ENCODE measurements around the gene GABBR2. TPM values are rescaled to one million over a fixed set of nuclear protein-coding genes. Genes with fewer than 3 reads are reported as not detected.

The GABBR2 gene
- total RNA-seq, 1 experiment from 2014 or later = 0.23 TPM

GRCh38 chr9:98312365-98312764 lies 396.4 kb downstream of the GABBR2 start:
- no peaks in the 10 kb centered on the region for H3K4me1 ChIP-seq
- Mint-ChIP-seq H3K27me3 (ENCODE audit: insufficient read depth, unreplicated experiment) (no peaks in the 10 kb centered on the region), H3K4me1 (ENCODE audit: low read depth, unreplicated experiment) (peaks cover 13% of the 10 kb centered on the region), H3K36me3 (ENCODE audit: insufficient read depth, unreplicated experiment) (peaks cover 4% of the 10 kb centered on the region), H3K4me3 (ENCODE audit: unreplicated experiment) (no peak overlapping the region), H3K27ac (ENCODE audit: unreplicated experiment) (no peak overlapping the region), H3K9me3 (ENCODE audit: unreplicated experiment) (no peaks in the 10 kb centered on the region)
- H3K4me3 ChIP-seq (ENCODE audit: low read depth, low read length) = no peak overlapping the region
- intact Hi-C loops (cut with micrococcal nuclease; ENCODE audit: unreplicated experiment) = no loop called here
- no peaks in the 10 kb centered on the region for H3K27me3 ChIP-seq (replicated peaks; ENCODE audit: control insufficient read depth, insufficient read depth, low read length)
- CTCF ChIA-PET = no interaction called here
- no peaks in the 10 kb centered on the region for H3K9me3 ChIP-seq
- H3K36me3 ChIP-seq (ENCODE audit: control insufficient read depth, insufficient read depth, low read length) = no peaks in the 10 kb centered on the region
- POLR2A ChIA-PET = no interaction called here
- TF ChIP-seq, protein P1, sequence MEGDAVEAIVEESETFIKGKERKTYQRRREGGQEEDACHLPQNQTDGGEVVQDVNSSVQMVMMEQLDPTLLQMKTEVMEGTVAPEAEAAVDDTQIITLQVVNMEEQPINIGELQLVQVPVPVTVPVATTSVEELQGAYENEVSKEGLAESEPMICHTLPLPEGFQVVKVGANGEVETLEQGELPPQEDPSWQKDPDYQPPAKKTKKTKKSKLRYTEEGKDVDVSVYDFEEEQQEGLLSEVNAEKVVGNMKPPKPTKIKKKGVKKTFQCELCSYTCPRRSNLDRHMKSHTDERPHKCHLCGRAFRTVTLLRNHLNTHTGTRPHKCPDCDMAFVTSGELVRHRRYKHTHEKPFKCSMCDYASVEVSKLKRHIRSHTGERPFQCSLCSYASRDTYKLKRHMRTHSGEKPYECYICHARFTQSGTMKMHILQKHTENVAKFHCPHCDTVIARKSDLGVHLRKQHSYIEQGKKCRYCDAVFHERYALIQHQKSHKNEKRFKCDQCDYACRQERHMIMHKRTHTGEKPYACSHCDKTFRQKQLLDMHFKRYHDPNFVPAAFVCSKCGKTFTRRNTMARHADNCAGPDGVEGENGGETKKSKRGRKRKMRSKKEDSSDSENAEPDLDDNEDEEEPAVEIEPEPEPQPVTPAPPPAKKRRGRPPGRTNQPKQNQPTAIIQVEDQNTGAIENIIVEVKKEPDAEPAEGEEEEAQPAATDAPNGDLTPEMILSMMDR (IDR thresholded peaks at IDR 0.05; ENCODE audit: insufficient read depth in 1 of 2, low read depth in 1 of 2, low read length in 1 of 2, severe bottlenecking in 1 of 2, unreplicated experiment in 1 of 2) = no peak
- no TSS peak for BruUV-seq (replicated peaks)
- no peak for DNase-seq

- Mint-ChIP-seq H3K4me1 (ENCODE audit: low read depth, unreplicated experiment) (peaks cover 18% of the 10 kb centered on the region), H3K36me3 (ENCODE audit: insufficient read depth, unreplicated experiment) (peaks cover 4% of the 10 kb centered on the region), H3K27me3 (ENCODE audit: insufficient read depth, unreplicated experiment) (no peaks in the 10 kb centered on the region), H3K9me3 (ENCODE audit: unreplicated experiment) (no peaks in the 10 kb centered on the region), H3K27ac (ENCODE audit: unreplicated experiment) (no peak overlapping the region), H3K4me3 (ENCODE audit: unreplicated experiment) (no peak overlapping the region)
- TF ChIP-seq, protein P1 (IDR thresholded peaks at IDR 0.05; ENCODE audit: insufficient read depth in 1 of 2, low read depth in 1 of 2, low read length in 1 of 2, severe bottlenecking in 1 of 2, unreplicated experiment in 1 of 2) = no peak
- no peak overlapping the region for H3K4me3 ChIP-seq (ENCODE audit: low read depth, low read length)
- H3K4me1 ChIP-seq = peaks cover 7% of the 10 kb centered on the region; the same call in 1 of the 2 replicates
- no peaks in the 10 kb centered on the region for H3K36me3 ChIP-seq (ENCODE audit: control insufficient read depth, insufficient read depth, low read length)
- BruUV-seq (replicated peaks) = no TSS peak
- no peaks in the 10 kb centered on the region for H3K27me3 ChIP-seq (replicated peaks; ENCODE audit: control insufficient read depth, insufficient read depth, low read length)
- CTCF ChIA-PET = no interaction called here
- intact Hi-C loops (cut with micrococcal nuclease; ENCODE audit: unreplicated experiment) = no loop called here
- no peak for DNase-seq
- no peaks in the 10 kb centered on the region for H3K9me3 ChIP-seq
- POLR2A ChIA-PET = no interaction called here
These were observed 397.2 kb downstream of the GABBR2 start for GRCh38 chr9:98311541-98311940.

GRCh38 chr9:98310752-98311392 lies 397.9 kb downstream of the GABBR2 start:
- H3K36me3 Mint-ChIP-seq (ENCODE audit: insufficient read depth, unreplicated experiment) = no peaks in the 10 kb centered on the region
- CTCF ChIA-PET = no interaction called here
- H3K27me3 ChIP-seq (replicated peaks; ENCODE audit: control insufficient read depth, insufficient read depth, low read length) = no peaks in the 10 kb centered on the region
- H3K4me3 ChIP-seq (ENCODE audit: low read depth, low read length) = no peak overlapping the region
- no peak for DNase-seq
- no peaks in the 10 kb centered on the region for H3K27me3 Mint-ChIP-seq (ENCODE audit: insufficient read depth, unreplicated experiment)
- POLR2A ChIA-PET = no interaction called here
- H3K9me3 ChIP-seq = no peaks in the 10 kb centered on the region
- TF ChIP-seq, protein P1 (IDR thresholded peaks at IDR 0.05; ENCODE audit: insufficient read depth in 1 of 2, low read depth in 1 of 2, low read length in 1 of 2, severe bottlenecking in 1 of 2, unreplicated experiment in 1 of 2) = no peak
- peaks cover 9% of the 10 kb centered on the region; the same call in 1 of the 2 replicates for H3K4me1 ChIP-seq
- H3K36me3 ChIP-seq (ENCODE audit: control insufficient read depth, insufficient read depth, low read length) = no peaks in the 10 kb centered on the region
- intact Hi-C loops (cut with micrococcal nuclease; ENCODE audit: unreplicated experiment) = no loop called here
- no peak overlapping the region for H3K27ac Mint-ChIP-seq (ENCODE audit: unreplicated experiment)
- BruUV-seq (replicated peaks) = no TSS peak
- no peaks in the 10 kb centered on the region for H3K9me3 Mint-ChIP-seq (ENCODE audit: unreplicated experiment)
- peaks cover 19% of the 10 kb centered on the region for H3K4me1 Mint-ChIP-seq (ENCODE audit: low read depth, unreplicated experiment)
- H3K4me3 Mint-ChIP-seq (ENCODE audit: unreplicated experiment) = no peak overlapping the region

Measured in Caco-2 (cell line).